ENCODE measurements around the gene P2RX2.

P2RX2 gene

GRCh38 chr12:132620113-132620898 is 1.7 kb downstream of the P2RX2 start:
- DNase-seq (ENCODE audit: low read depth in 2 of 2): no peak

DNA sequence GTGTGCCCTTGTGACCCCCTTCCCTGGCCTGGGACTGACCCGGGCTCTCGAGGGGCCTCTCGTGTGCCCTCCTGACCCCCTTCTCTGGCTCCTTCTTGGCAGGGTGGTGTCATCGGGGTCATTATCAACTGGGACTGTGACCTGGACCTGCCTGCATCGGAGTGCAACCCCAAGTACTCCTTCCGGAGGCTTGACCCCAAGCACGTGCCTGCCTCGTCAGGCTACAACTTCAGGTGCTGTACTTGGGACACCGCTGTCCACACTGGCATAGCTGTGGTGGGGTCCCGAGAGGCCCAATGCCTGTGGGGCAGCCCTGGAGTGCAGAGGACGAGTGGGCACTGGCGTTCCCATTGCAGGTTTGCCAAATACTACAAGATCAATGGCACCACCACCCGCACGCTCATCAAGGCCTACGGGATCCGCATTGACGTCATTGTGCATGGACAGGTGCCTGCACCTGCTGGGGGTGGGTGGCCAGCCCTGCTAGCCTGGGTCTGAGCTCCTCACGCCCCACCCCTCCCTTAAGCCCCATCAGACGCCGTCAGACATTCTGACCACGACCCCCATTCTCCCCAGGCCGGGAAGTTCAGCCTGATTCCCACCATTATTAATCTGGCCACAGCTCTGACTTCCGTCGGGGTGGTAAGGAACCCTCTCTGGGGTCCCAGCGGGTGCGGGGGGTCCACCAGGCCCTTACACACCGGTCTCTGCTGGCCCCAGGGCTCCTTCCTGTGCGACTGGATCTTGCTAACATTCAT is 2.5 kb downstream of the P2RX2 start:
- no peak for DNase-seq (ENCODE audit: low read depth in 2 of 2)

- DNase-seq (ENCODE audit: low read depth in 2 of 2): no peak
Observed at GRCh38 chr12:132621657-132622435, 3.3 kb downstream of the P2RX2 start.

GRCh38 chr12:132622437-132623071 is 4.0 kb downstream of the P2RX2 start:
- DNase-seq (ENCODE audit: low read depth in 2 of 2): no peak

- DNase-seq (ENCODE audit: low read depth in 2 of 2): no peak
Observed at GRCh38 chr12:132623072-132623869, 4.7 kb downstream of the P2RX2 start.

DNA sequence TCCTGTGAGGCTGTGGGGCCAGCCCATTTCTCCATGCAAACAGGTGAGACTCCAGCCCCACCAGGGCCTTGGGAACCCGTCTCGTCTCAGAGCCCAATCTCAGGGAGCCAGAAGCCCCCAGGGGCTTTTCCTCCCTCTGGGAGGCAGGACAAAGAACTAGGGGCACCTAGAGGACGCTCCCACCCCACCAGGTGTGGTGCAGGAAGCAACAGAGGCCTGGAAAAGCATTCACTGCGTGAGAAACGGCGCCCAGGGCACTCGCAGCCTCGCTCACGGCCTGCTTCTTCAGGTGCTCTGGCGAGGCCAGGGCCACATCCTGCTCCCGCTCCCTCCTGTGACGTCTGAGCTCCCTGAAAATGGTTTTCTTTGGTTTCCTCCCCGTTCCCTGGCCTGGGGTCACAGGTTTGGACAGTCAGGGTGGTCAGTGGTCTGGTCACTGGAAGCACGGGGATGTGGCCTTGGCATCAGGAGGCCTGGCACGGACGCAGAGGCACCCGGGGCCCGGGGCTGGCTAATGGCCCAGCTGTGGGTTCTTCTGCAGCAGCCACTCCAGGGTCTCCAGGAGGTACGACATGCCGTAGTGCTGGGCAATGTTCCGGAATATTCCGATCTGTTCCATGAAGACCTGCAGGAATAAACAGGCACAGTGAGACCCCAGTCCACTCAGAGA is 5.7 kb downstream of the P2RX2 start:
- DNase-seq (ENCODE audit: low read depth in 2 of 2): no peak

DNA sequence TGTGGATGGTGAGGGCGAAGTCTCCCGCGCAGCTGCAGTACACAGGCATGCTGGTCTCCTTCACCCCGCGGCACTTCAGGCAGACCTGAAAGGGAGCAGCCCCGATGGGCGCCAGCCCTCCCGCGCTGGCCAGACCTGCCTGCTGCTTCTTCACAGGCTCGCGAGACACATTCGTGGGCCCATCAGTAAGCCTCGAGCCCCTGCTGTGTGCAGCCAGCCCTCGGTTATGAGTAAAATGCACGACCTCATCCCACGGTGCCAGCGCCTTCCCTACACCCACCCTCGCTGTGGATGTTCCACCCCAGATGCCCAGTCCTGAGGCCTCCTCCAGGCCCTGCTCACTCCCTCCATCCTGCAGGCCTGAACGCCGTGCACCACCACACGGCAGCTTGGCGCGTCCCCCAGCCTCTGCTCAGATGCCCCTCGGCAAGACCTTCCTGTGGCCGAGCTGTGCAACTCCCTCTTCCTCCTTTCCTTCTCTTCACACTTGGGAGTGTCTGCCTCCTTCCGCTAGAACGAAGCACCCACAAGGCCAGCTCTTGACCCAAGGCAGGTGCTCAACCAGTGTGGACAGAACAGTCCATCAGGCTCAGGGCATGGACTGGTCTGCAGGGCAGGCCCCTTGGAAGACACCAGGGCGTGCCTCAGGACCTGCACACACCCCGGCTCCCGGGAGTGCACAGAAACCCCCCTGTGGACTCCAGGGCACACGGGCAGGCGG is 6.5 kb downstream of the P2RX2 start:
- no peak for DNase-seq (ENCODE audit: low read depth in 2 of 2)

GRCh38 chr12:132625731-132626430 is 7.3 kb downstream of the P2RX2 start:
- DNase-seq (ENCODE audit: low read depth in 2 of 2): no peak

DNA sequence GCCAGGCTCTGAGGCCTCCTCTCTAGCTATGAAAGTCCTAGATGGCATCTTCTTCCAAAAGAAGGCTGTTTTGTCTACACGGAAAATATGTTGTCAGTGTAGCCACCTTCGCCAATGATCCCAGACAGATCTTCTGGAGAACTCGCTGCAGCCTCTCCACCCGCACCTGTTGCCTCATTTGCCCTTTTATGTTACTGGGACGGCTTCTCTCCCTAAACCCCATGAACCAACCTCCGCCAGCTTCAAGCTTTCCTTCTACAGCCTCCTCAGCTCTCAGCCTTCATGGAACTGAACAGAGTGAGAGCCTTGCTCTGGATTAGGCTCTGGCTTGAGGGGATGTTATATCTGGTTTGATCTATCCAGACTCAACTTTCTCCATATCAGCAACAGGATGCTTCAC is 10.8 kb downstream of the P2RX2 start:
- no peak for DNase-seq (ENCODE audit: low read depth in 2 of 2)

GRCh38 chr12:132630672-132631071 is 12.1 kb downstream of the P2RX2 start:
- no peak for DNase-seq (ENCODE audit: low read depth in 2 of 2)

GRCh38 chr12:132631666-132632065 is 13.1 kb downstream of the P2RX2 start:
- DNase-seq (ENCODE audit: low read depth in 2 of 2): no peak

DNA sequence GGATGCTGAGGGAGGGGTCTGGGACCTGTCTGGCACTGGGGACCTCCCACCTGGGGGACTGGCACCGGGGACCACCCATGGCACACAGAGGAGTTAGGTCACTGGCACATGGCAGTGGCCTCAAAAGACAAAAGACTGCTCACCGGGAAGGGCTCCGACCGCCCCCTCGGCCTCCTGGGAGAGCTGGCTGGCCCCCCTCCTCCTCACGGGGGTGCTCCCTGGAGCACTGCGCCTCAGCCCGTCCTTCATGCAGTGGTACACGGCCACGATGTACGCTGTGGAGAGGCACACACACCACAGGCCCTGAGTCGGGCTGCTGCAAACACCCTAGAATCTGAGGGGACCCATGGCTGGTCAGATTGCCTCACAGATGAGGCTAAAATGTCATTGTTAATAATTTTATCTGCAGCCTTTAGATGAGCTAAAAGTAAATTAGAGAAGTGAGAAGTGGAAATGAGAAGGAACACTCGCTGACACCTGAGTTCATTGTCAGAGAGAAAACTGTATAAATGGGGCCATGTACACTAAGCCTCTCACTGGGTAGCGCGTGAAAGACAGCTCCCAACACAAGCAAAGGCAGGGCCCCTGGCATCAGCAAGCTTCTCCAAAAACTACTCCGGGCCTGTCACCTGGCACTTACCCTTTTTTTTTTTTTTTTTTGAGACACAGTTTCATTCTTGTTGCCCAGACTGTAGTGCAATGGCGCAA is 14.1 kb downstream of the P2RX2 start:
- DNase-seq (ENCODE audit: low read depth in 2 of 2): no peak

DNA sequence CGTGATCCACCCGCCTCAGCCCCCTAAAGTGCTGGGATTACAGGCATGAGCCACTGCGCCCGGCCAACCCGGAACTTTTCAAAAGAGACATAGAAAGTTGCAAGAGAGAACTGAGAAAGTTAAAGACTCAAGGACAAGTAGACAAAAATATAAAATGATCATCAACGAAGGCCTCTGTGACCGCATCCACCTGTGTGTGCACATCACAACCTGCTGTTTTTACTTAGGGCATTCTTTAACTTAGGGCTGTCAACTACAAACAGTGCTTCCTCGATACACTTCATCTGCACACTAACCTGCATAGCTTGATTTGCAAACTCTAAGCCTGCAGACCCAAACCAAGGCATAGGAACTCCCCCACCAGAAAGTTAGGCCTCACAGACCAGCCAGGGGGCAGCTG is 14.8 kb downstream of the P2RX2 start:
- no peak for DNase-seq (ENCODE audit: low read depth in 2 of 2)

- DNase-seq (ENCODE audit: low read depth in 2 of 2): no peak
Observed at GRCh38 chr12:132633901-132634300, 15.3 kb downstream of the P2RX2 start.

- no peak for DNase-seq (ENCODE audit: low read depth in 2 of 2)
Observed at GRCh38 chr12:132634411-132634990, 15.9 kb downstream of the P2RX2 start.

DNA sequence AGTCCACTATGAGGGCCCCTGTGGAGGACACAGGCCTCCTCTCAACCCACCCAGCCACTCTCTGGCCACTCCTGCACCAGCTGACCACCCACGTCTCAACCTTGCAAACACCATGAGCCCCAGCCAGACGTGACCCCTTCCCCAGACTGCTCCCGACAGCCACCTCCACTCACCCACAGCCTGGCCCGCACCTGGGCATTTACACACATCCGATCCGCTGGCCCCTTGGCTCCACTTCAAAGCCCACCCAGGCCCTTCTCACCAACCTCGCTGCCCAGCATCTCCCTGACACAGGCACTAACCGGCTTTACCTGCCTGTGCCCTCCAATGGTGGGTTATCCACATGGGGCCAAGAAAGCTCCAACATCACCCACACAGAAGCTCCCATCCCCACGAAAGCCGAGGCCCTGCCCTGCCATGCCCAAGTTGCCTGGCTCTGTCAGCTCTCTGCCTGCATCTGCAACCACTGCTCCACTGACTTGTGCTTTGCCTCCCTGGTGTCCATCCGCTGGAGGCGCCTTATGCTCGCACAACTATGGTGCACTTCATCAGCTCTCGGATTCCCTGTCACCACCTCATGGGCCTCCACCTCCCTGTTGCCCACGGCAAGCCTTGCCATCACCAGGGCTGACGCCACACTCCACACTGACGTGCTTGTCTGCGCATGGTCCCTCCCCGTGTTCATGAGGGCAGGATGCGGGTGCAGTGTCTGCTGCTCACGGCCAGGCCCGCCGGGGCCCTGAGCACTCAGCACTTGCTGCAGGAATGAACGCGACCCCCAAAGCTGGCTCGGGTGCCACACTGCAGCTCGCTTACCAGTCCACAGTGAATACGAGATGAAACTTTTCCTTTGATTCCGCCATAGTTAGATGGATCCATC is 16.7 kb downstream of the P2RX2 start:
- no peak for DNase-seq (ENCODE audit: low read depth in 2 of 2)

GRCh38 chr12:132637811-132638210 is 19.2 kb downstream of the P2RX2 start:
- no peak for DNase-seq (ENCODE audit: low read depth in 2 of 2)

All from stimulated activated CD8-positive, alpha-beta memory T cell treated with anti-CD3 and anti-CD28 coated beads, Interleukin-2, amount 100 ng/mL, for 48 hours (primary cell).